Hindlimb muscle (tissue), 1 donor: ENCODE data around the gene PRKRIP1. TPM values are rescaled to one million over a fixed set of nuclear protein-coding genes. Genes with fewer than 3 reads are reported as not detected.

Experiments
- polyA plus RNA-seq: library from polyadenylated mRNA; unstranded; fragments of 120-200 nt; gene quantifications from one replicate; pipeline ENCODE4 v1.2.1, GENCODE V29; 2013; ENCODE audit not compliant: insufficient read length

PRKRIP1 gene
- polyA plus RNA-seq, 1 donor = 30.6 TPM

Other genes starting within 250 kb of the PRKRIP1 start
- 22.2 TPM for gene SH2B2, start 109.5 kb upstream of the PRKRIP1 start, polyA plus RNA-seq
- gene SPDYE6, start 39.9 kb upstream of the PRKRIP1 start, polyA plus RNA-seq = 11.5 TPM
- 10.0 TPM for gene ORAI2, start 37.2 kb downstream of the PRKRIP1 start, polyA plus RNA-seq
- 8.9 TPM for gene ALKBH4, start 68.5 kb downstream of the PRKRIP1 start, polyA plus RNA-seq
- 11.7 TPM for gene LRWD1, start 68.6 kb downstream of the PRKRIP1 start, polyA plus RNA-seq
- gene POLR2J, start 82.6 kb downstream of the PRKRIP1 start, polyA plus RNA-seq = 33.3 TPM
- gene RASA4B, start 121.4 kb downstream of the PRKRIP1 start, polyA plus RNA-seq = 37.1 TPM
- 18.4 TPM for gene UPK3BL2, start 147.3 kb downstream of the PRKRIP1 start, polyA plus RNA-seq
- gene SPDYE2, start 154.9 kb downstream of the PRKRIP1 start, polyA plus RNA-seq = 14.8 TPM
- gene POLR2J3, start 176.2 kb downstream of the PRKRIP1 start, polyA plus RNA-seq = 75.4 TPM
- gene RASA4, start 220.4 kb downstream of the PRKRIP1 start, polyA plus RNA-seq = 82.0 TPM
- gene UPK3BL1, start 246.4 kb downstream of the PRKRIP1 start, polyA plus RNA-seq = 30.9 TPM